Measurements from ENCODE around the gene KIF5C.
A peak's percentile ranks its signal among the peaks of the same experiment; 100 is the strongest.

KIF5C gene

DNA sequence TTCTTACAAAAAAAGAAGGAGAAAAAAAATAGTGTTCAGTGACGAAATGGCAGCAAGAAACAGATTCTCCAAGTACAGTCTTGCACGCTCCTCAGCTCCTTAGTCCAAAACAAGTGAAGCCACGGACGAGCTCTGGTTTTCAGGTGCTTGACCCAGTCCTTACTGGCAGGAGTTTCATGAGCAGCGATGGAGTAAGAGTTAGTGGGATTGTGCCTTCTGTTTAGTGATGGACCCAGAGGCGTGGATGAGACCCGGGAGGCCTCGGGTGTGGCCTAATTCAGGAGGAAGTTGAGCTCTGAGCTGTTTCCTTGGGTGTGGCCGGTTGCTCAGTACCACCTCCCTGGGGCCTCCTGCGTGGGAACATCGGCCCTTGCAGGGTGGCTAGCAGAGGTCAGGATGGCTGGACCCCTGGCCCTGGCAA is 52.0 kb downstream of the KIF5C start:
- peak; percentile 43 for DNase-seq

DNA sequence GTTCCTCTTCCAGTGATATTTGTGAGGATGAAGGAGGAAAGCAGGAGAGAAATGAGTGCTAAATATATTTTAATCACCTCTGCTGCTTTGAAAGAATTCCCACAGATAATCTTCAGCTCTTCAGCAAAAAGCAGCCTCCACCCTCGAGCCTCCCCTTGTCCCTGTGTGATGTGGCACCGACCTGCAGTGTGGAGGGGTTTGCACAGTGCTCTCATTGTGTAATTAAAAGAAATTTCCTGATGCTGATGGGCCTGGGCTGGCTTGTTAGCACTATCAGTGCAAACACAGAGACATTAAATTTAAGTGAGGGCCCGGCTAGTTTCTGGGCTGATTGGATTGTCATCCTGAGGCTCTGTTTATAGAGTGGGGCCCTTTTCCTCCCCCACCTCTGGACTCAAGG is 53.4 kb downstream of the KIF5C start:
- no peak for DNase-seq

GRCh38 chr2:148930046-148930775 is 55.2 kb downstream of the KIF5C start:
- DNase-seq = no peak

GRCh38 chr2:148932536-148932935 is 57.5 kb downstream of the KIF5C start:
- DNase-seq = no peak

GRCh38 chr2:148933456-148933855 is 58.4 kb downstream of the KIF5C start:
- no peak for DNase-seq

- DNase-seq = no peak
These were observed 60.8 kb downstream of the KIF5C start for GRCh38 chr2:148935791-148936190.

DNA sequence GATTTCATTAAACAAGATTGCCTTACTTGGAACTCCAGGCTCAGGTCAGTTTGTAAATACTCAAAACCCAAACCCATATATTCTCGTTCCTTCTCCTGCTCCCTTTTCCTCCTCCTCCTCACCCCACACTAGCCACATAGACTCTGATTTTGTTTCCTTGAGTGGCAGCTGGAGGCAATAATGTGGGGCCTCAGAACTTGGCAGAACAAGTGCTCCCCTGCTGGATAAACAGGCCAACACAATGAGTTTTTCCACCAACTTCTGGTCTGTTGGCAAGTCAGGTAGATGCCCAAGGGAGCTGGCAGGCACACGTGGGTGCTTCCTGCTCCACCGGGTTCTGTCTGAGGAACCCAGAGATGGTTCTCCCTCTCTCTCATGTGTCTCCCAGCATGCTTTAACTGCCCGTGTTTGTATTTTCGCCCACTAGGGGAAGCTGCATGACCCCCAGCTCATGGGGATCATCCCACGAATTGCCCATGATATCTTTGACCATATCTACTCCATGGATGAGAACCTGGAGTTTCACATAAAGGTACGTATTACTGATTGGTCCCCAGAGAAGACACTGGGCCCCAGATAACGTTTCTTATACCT is 61.9 kb downstream of the KIF5C start:
- no peak for DNase-seq

DNA sequence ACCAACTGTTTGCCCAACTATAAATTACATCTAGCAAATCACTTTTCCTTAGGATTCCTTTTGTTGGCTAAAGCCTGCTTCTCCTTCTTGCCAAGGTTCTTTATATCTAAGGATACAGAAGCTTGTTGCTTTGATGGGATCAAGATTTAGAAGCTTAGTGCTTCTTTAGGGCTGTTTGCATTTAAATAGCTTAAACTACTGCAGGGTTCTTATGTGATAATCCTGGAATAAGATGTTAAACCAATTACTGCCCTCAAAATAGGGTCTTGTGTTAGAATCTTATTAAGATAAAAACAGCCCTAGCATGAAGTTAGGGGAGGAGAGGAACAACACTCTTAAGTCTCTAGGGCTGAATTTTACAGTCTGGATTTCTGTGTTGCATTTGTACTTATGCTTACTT is 64.2 kb downstream of the KIF5C start:
- DNase-seq = no peak

DNA sequence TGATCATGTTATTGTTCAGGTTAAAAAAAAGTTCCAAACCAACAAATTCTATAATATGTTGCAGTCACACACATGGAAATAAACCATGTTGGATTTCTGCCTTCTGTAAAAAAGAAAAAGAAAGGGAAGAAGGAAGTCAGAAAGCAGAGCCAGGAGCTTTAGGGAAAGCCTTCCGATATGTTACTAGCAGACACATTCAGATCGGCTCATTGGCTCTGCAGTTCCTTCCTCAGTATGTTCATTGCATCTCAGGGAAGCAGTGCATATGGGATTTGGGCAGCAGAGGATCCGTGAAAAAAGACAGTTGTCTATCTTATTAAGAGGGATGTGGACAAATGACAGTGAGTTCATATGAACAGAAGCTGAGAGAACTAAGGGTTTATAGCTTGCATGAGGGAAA is 68.1 kb downstream of the KIF5C start:
- no peak for DNase-seq

GRCh38 chr2:148944536-148944935 is 69.5 kb downstream of the KIF5C start:
- DNase-seq = no peak

- DNase-seq = no peak
These were observed 72.3 kb downstream of the KIF5C start for GRCh38 chr2:148947299-148947698.

GRCh38 chr2:148948868-148949267 is 73.8 kb downstream of the KIF5C start:
- no peak for DNase-seq

DNA sequence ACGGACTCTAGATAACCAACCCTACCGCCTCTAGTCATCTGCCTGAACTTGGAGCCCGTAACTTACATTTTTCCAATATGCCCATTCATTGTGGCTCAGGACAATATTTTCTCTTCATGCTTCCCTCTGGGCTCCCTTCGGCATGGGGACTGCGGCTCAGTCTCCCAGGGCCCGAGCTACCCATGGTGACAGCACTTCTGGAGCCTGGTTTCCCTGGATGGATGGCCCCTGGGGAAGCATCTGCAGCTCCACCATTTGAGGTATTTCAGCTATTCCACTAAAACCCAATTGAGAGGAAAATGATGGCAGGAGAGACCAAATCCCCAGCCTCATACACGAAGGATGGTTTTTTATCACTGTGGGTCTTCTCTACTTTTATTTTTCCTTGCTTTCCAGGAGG is 74.3 kb downstream of the KIF5C start:
- no peak for DNase-seq

- no peak for DNase-seq
These were observed 77.6 kb downstream of the KIF5C start for GRCh38 chr2:148952621-148953020.

- no peak for DNase-seq
These were observed 78.4 kb downstream of the KIF5C start for GRCh38 chr2:148953426-148953825.

DNA sequence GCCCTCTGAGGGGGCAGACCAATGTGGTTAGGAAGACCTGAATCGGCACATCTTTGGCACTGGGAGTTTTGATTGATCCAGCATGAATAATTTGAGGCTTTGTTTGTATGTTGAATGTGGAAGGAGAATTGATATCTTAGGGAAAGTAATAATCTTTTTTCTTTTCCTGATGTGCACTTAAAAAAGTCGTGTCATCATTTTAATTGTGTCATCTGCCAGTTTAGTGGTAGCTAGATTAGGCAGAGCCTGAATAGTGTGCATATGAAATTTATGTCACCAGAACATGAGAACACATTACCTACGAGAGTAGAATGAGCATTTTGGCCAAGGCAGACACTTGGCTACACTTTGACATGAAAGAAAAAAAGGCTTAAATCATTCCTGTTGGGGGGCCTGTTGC is 79.5 kb downstream of the KIF5C start:
- DNase-seq = no peak

DNA sequence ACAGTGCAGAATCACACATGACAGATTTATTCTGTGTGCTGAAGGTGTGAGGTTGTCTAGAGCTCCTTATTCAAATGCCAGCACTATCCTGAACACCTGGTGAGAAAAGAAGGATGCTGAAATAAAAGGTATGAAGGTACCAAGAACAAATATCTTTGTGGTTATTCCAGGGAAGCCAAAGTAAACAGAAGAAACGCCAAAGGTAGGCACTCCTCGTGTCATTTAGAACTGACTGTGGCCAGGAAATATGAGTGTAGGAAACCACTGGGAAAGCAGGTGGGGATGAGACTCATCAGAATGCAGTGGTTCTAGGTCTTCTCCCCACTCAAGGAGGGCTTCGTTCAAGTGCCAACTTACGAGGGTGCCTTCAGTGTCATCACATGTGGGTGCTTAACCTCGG is 80.8 kb downstream of the KIF5C start:
- no peak for DNase-seq

DNA sequence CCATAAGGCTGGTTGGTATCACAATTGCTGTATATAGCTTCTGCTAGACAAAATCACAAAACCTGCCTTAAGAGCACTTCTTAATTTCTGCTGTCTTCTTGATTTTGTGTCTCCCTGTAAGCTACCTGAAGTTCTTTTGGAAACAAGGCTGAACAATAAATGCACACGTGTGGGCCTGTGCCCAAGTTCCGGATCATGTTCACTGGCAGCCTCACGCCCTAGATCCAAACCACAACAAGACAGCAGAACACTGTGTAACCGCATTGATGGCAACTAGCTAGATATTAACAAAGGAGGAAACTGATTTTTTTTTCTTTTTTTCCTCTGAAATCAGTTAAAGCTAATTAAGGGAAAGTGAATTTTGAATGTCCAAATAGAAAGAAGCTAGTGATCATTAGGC is 82.0 kb downstream of the KIF5C start:
- no peak for DNase-seq

- DNase-seq = no peak
These were observed 84.7 kb downstream of the KIF5C start for GRCh38 chr2:148959745-148960144.

DNA sequence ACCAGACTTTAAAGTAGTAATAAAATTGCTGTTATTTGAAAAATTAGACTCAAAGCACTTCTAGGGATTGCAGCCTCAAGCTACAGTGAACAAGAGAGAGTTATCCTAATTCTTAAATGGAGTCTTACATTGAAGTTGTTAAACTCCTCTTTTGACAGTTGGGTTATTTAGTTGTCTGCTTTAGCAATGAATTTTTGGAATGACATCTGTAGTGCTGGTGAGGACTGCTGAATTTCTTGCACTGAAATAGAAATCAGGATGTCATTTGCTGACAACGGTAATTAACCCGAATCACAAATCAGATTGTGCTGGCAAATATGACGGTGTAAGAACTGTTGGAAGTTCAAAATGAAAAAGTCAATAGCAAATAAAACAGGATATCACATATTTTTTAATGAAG is 85.5 kb downstream of the KIF5C start:
- no peak for DNase-seq

- no peak for DNase-seq
These were observed 88.4 kb downstream of the KIF5C start for GRCh38 chr2:148963461-148963860.

DNA sequence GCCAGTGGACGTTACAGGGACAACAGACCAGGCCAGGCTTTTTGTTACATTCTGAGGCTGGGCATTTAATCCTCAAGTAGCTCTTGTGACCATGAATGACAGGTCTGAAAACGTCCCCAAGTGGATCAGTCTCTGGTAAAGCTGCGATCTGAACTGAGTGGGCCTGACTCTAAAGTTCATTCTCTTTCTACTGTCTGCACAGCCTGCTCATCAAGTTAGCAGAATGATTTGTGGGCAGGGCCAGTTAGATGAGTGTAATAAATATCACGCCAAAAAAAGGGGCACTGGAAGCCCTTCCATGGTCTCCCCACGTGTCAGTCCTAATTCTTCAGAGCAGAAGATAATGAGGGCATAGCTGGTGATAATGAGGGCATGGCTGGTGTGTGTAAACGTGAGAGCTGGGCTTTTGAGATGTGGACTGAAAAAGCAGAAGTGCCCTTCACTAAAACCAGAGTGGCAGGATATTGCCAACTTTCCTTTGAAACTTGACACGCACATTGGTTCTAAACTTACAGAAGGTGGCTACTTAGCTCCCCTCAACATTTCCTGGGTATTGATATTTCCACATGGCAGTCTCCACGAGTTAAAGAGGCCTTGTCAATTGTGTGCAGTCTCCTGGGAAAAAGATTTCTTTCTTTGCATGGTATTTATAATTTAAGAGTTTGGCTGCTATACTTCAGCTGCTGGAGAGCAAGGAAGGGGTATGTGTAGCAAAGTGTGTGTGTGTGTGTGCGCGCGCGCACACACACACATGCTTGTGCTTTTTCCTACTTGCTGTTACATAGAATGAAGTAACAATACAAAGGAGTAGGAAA is 90.8 kb downstream of the KIF5C start:
- no peak for DNase-seq

DNA sequence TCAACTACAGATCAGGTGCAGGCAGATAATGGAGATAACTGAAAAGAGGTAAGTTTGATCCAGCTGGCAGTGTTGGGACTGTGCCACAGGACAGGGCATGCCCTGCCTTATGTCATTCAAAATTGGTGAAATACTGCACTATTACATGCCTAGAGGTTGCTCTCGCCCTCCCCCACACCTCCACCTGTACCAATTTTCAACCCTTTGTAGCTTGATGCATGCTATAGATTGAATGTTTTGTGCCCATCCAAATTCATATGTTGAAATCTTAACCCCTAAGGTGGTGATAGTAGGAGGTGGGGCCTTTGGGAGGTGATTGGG is 91.4 kb downstream of the KIF5C start:
- no peak for DNase-seq

DNA sequence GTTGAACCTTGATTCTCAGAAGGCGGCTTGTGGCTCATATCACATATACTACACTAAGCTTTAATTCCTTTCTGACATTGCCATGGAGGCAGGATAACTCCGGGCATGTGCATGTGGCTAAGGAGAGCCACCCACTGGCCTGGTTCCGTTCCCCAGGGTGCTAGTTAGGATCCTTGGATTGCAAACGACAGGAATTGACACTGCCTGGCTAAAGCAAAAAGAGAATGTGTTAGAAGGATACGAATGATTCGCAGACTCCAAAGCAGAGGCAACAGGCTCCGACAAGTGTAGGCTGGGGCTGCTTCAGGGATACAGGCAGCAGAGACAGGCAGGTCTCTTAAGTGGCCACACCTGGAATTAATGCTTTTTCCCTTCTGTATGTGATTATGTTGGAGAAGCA is 92.0 kb downstream of the KIF5C start:
- no peak for DNase-seq
